GM12874 (cell line): Measurements from ENCODE around the gene PTPN2.

ENCODE experiments used
- TF ChIP-seq, protein P1 (sequence below): IDR thresholded peaks from 2 replicates; pipeline ENCODE4 v1.5.1; 2011; ENCODE audit warnings: low read depth, mild to moderate bottlenecking, control low read depth, low read length, moderate library complexity; ENCODE audit not compliant: insufficient read depth

The PTPN2 gene

DNA sequence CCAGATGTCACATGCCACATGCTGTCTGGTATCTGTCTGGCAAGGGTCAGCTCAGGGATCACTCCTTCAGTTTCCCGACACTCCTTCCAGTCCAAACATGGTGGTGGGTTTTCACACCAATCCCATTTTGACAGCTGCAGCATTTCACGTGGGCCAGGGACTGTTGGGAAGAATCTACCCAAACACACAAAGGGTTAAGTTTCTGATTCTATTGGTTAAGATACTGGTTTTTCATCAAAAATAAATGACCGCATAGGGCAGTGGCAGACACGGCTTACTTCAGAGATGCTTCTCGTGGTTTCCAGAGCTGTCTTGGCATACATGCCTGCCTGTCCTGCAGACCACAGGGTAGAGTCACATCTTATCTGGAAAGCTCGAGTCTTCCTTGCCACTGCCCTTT is 101.5 kb downstream of the PTPN2 start:
- TF ChIP-seq, protein P1, sequence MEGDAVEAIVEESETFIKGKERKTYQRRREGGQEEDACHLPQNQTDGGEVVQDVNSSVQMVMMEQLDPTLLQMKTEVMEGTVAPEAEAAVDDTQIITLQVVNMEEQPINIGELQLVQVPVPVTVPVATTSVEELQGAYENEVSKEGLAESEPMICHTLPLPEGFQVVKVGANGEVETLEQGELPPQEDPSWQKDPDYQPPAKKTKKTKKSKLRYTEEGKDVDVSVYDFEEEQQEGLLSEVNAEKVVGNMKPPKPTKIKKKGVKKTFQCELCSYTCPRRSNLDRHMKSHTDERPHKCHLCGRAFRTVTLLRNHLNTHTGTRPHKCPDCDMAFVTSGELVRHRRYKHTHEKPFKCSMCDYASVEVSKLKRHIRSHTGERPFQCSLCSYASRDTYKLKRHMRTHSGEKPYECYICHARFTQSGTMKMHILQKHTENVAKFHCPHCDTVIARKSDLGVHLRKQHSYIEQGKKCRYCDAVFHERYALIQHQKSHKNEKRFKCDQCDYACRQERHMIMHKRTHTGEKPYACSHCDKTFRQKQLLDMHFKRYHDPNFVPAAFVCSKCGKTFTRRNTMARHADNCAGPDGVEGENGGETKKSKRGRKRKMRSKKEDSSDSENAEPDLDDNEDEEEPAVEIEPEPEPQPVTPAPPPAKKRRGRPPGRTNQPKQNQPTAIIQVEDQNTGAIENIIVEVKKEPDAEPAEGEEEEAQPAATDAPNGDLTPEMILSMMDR: no peak

DNA sequence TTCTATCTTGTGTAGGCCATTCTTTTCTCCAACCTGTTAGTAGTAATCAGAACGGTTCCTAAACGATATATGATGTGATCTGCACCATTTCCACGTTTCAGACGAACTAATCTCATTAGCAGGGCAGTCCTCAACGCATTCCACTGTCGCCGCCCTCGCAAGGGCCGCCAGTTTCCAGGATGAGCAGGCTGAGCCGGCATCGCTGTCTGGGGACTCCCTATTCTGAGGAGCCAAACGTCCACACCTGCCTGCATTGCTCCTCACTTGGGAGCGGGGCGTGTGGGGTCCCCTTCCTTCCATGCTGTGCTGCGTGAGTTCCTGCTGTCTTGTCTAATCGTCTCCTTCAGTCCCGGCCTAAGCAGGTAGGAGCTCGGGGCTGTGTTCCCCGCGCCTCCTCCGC is 104.6 kb downstream of the PTPN2 start:
- TF ChIP-seq, protein P1: no peak

DNA sequence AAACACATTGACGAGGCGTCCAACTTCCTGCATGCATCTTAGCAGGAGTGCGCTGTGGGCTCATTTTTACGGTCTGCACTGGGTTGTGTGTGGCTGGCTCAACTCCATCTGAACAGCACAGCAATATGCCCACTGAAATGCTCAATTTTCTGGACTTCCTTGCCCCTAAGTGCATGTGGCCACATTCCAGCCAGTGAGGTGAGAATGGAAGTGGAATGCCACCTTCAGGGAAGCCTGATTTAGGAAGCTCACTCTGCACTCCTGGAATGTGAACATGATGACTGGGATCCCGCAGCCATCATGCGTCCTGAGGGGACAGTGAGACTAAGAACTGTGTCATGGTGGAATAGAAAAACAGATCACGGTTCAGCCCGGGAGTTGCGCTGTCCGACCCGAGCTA is 105.0 kb downstream of the PTPN2 start:
- TF ChIP-seq, protein P1: no peak

DNA sequence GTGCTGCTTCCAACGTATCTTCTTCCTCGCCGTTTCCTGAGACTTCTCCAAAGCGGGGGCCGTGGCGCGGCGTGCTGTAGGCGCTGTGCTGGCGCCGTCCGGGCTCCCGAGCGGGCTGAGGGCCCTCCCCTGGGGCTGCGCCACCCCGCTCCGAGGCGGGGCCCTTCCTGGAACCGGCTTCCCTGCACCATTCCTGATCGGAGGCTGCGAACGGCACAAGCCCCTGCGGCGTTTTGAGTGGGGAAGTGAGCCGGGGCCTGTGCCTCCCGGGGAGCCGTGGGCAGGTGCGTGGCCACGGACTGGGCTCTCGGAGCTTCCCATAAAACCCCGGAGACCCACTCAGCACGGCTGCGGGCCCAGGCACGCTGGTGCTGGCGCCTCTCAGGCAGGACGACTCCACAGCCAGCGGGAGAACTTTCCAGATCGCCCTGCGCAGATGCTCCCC is 106.5 kb downstream of the PTPN2 start:
- TF ChIP-seq, protein P1: no peak

DNA sequence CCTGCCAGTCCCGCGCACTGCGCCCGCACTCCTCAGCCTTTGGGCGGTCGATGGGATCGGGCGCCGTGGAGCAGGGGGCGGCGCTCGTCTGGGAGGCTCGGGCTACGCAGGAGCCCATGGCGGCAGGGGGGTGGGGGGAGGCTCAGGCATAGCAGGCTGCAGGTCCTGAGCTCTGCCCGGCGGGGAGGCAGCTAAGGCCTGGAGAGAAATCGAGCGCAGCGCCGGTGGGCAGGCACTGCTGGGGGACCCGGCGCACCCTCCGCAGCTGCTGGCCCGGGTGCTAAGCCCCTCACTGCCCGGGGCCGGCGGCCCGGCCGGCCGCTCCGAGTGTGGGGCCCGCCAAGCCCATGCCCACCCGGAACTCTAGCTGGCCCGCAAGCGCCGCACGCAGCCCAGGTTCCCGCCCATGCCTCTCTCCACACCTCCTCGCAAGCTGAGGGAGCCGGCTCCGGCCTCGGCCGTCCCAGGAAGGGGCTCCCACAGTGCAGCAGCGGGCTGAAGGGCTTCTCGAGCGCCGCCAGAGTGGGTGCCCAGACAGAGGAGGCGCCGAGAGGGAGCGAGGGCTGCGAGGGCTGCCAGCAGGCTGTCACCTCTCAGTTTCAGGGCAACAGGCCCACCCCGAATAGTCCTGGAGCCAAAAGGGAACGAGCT is 107.1 kb downstream of the PTPN2 start:
- TF ChIP-seq, protein P1: no peak

DNA sequence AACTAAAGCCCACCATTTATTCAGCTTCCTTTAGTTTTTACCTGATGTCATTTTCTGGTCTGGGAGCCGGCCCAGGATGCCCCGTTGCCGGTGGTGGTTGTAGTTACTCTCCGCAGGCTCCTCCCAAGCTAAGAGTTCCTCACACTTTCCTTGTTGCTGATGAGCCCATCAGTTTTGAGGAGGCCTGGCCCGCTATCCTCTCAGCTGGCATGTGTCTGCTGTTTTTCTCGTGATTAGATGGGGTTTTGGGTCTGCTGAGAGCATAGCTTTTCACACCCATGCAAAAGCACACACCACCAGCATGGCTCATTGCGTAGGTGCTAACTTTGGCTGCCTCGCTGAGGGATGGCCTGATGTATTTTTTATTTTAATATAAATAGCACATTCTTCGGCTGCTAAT is 109.1 kb downstream of the PTPN2 start:
- TF ChIP-seq, protein P1: no peak

DNA sequence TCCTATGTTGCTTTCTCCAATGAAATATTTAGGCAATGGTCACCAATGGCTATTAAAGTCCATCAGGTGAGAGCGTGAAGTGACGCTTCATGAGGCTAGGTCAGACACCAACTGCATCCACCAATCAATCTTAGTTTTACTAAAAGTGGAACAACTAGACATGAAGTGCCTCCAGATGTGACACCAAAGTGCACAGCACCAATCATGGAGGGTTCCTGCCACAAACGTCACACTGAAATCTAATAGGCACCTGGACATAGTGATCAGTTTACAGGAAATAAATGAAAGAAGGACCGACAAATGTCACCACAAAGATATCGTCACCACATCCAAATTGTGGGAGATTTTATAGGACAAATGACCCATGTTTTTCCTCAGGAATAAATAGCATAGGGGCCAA is 110.7 kb downstream of the PTPN2 start:
- TF ChIP-seq, protein P1: no peak
